Suprapubic skin (tissue), 4 donors: Measurements from ENCODE around the gene BNIP2.
"Not testable (repeated sequence)": the region's sequence is repeated elsewhere in the genome, so short reads cannot be mapped to it uniquely, and the experiment has no call there.

Source experiments
- POLR2A ChIP-seq, 2 donors: fragments of 450-650 bp; IDR thresholded peaks; one replicate each; pipeline ENCODE4 v1.6.1; 2017; ENCODE audit warnings: antibody characterized with exemption in 2 of 2, mild to moderate bottlenecking in 2 of 2, moderate library complexity in 2 of 2
- POLR2AphosphoS5 ChIP-seq, 3 donors: sonication (generic); formaldehyde crosslinking; IDR thresholded peaks; one replicate each; pipeline ENCODE4 v1.6.1; 2017; ENCODE audit warnings: antibody characterized with exemption in 3 of 3
- TF ChIP-seq, protein P1 (sequence below), 2 donors: fragments of 200-600 bp in 1 of 2; fragments of 450-650 bp in 1 of 2; sonication (generic) in 1 of 2; IDR thresholded peaks; one replicate each; pipeline ENCODE4 v1.5.1; 2016 to 2019; ENCODE audit warnings: antibody characterized with exemption in 2 of 2, mild to moderate bottlenecking in 1 of 2, moderate library complexity in 1 of 2

DNA sequence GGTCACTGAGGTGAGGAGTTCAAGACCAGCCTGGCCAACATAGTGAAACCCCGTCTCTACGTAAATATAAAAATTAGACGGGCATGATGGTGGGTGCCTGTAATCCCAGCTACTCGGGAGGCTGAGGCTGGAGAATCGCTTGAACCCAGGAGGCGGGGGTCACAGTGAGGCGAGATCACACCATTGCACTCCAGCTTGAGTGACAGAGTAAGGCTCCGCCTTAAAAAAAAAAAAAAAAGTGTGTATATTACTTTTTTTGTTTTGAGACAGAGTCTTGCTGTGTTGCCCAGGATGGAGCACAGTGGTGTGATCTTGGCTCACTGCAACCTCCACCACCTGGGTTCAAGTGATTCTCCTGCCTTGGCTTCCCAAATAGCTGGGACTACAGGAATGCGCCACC, 43.3 kb downstream of the BNIP2 start:
- not testable (repeated sequence) for TF ChIP-seq POLR2AphosphoS5, POLR2A (IDR thresholded peaks at IDR 0.05)
- TF ChIP-seq, protein P1, sequence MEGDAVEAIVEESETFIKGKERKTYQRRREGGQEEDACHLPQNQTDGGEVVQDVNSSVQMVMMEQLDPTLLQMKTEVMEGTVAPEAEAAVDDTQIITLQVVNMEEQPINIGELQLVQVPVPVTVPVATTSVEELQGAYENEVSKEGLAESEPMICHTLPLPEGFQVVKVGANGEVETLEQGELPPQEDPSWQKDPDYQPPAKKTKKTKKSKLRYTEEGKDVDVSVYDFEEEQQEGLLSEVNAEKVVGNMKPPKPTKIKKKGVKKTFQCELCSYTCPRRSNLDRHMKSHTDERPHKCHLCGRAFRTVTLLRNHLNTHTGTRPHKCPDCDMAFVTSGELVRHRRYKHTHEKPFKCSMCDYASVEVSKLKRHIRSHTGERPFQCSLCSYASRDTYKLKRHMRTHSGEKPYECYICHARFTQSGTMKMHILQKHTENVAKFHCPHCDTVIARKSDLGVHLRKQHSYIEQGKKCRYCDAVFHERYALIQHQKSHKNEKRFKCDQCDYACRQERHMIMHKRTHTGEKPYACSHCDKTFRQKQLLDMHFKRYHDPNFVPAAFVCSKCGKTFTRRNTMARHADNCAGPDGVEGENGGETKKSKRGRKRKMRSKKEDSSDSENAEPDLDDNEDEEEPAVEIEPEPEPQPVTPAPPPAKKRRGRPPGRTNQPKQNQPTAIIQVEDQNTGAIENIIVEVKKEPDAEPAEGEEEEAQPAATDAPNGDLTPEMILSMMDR (IDR thresholded peaks at IDR 0.05), result not testable (repeated sequence)
